DOHH2 (cell line): ENCODE measurements around the gene TRIP4.

ENCODE experiments used
- H3F3A ChIP-seq: fragments of 200-600 bp; sonication (generic), shearing (Covaris generic); 2 replicates; pipeline ENCODE4 v1.6.0; 2016; ENCODE audit warnings: antibody characterized with exemption, mild to moderate bottlenecking; ENCODE audit not compliant: control insufficient read depth, insufficient read depth
- H3K27ac ChIP-seq: fragments of 200-600 bp; sonication (generic); 2 replicates; pipeline ENCODE4 v1.5.1; 2014; ENCODE audit warnings: low read depth, mild to moderate bottlenecking, low read length, moderate library complexity
- H3K27me3 ChIP-seq: fragments of 200-600 bp; sonication (generic); 2 replicates; pipeline ENCODE4 v1.6.1; 2014; ENCODE audit warnings: mild to moderate bottlenecking, low read length, mixed read lengths; ENCODE audit not compliant: control insufficient read depth
- H3K36me3 ChIP-seq: fragments of 200-600 bp; sonication (generic); 2 replicates; pipeline ENCODE4 v1.6.1; 2014; ENCODE audit warnings: mild to moderate bottlenecking, low read length, moderate library complexity, mixed read lengths; ENCODE audit not compliant: control insufficient read depth
- H3K4me1 ChIP-seq: fragments of 200-600 bp; sonication (generic); 2 replicates; pipeline ENCODE4 v1.6.1; 2014; ENCODE audit warnings: mild to moderate bottlenecking, low read length, mixed read lengths; ENCODE audit not compliant: control insufficient read depth
- H3K4me2 ChIP-seq: fragments of 200-600 bp; sonication (generic); 2 replicates; pipeline ENCODE4 v1.6.0; 2014; ENCODE audit warnings: mild to moderate bottlenecking, low read length, moderate library complexity
- H3K4me3 ChIP-seq: fragments of 200-600 bp; sonication (generic); 2 replicates; pipeline ENCODE4 v1.5.1; 2014; ENCODE audit warnings: mild to moderate bottlenecking, low read length, mixed read lengths
- H3K79me2 ChIP-seq: fragments of 200-600 bp; sonication (generic); 2 replicates; pipeline ENCODE4 v1.6.1; 2014; ENCODE audit warnings: mild to moderate bottlenecking, low read length, mixed read lengths; ENCODE audit not compliant: control insufficient read depth
- H3K9me2 ChIP-seq: fragments of 200-600 bp; sonication (generic); replicated peaks from 2 replicates; pipeline ENCODE4 v1.6.1; 2014; ENCODE audit warnings: mild to moderate bottlenecking, low read length, mixed read lengths; ENCODE audit not compliant: control insufficient read depth
- H3K9me3 ChIP-seq: fragments of 200-600 bp; sonication (generic); 2 replicates; pipeline ENCODE4 v1.6.1; 2014; ENCODE audit warnings: antibody characterized with exemption, low read length, mixed read lengths; ENCODE audit not compliant: control insufficient read depth, insufficient read depth
- H4K20me1 ChIP-seq: fragments of 200-600 bp; sonication (generic); 2 replicates; pipeline ENCODE4 v1.6.0; 2014; ENCODE audit warnings: low read depth, mild to moderate bottlenecking, antibody characterized with exemption, low read length, moderate library complexity; ENCODE audit not compliant: control insufficient read depth, insufficient read depth
- EZH2phosphoT487 ChIP-seq: fragments of 200-600 bp; sonication (generic); IDR thresholded peaks from 2 replicates; pipeline ENCODE4 v1.6.1; 2017; ENCODE audit warnings: borderline replicate concordance, mild to moderate bottlenecking, antibody characterized with exemption, low read length, moderate library complexity, mixed read lengths
- TF ChIP-seq, protein P1 (sequence below): fragments of 200-600 bp; sonication (generic); IDR thresholded peaks from one replicate; pipeline ENCODE4 v1.5.1; 2014; ENCODE audit warnings: antibody characterized with exemption, mild to moderate bottlenecking, low read depth, low read length; ENCODE audit not compliant: poor library complexity, severe bottlenecking

TRIP4 gene

DNA sequence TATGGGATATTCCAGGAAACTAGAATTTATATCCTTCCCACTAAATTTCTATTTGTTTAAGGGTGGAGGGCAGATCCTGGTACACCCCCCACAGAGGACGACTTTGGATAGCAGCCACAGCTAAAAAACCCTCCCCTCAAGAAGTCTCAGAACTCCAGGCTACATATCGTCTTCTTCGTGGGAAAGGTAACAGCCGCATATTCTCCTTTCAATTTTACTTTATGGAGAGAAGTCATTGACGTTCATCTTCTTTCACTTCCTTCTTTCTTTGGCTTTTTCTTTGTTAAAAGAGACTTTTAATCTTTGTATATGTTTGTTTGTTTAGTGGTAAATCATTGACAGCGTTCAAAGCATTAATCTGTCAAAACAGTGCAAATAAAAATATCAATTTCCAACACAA lies 36.3 kb downstream of the TRIP4 start:
- no peak overlapping the region for H3K4me2 ChIP-seq
- no peaks in the 10 kb centered on the region for H3K9me2 ChIP-seq
- no peaks in the 10 kb centered on the region for H3K9me3 ChIP-seq
- no peaks in the 10 kb centered on the region for H3K79me2 ChIP-seq
- peaks cover 7% of the 10 kb centered on the region for H3K36me3 ChIP-seq
- H3K4me1 ChIP-seq: no peaks in the 10 kb centered on the region
- TF ChIP-seq, protein P1, sequence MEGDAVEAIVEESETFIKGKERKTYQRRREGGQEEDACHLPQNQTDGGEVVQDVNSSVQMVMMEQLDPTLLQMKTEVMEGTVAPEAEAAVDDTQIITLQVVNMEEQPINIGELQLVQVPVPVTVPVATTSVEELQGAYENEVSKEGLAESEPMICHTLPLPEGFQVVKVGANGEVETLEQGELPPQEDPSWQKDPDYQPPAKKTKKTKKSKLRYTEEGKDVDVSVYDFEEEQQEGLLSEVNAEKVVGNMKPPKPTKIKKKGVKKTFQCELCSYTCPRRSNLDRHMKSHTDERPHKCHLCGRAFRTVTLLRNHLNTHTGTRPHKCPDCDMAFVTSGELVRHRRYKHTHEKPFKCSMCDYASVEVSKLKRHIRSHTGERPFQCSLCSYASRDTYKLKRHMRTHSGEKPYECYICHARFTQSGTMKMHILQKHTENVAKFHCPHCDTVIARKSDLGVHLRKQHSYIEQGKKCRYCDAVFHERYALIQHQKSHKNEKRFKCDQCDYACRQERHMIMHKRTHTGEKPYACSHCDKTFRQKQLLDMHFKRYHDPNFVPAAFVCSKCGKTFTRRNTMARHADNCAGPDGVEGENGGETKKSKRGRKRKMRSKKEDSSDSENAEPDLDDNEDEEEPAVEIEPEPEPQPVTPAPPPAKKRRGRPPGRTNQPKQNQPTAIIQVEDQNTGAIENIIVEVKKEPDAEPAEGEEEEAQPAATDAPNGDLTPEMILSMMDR: no peak
- no peaks in the 10 kb centered on the region for H4K20me1 ChIP-seq
- H3K4me3 ChIP-seq: no peak overlapping the region
- no peak overlapping the region for H3K27ac ChIP-seq
- H3K27me3 ChIP-seq: no peaks in the 10 kb centered on the region
- no peaks in the 10 kb centered on the region; the same call in 1 of the 2 replicates for H3F3A ChIP-seq

DNA sequence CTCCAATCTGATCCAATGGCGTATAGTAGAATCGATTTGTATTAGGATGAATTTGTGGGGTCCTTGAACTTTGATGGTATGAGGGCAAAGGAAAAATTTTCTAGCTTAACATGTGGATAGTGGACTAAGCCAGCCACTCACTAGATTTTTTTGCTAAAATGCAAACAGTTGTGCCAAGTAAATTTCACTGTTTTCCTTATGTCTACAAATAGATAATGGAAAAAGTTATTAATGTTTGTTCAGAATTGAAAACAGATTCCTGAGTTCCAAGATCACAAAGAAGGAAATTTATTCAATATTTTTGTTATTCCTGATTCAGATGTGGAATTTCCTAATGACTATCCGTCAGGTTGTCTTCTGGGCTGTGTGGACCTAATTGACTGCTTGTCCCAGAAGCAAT lies 37.6 kb downstream of the TRIP4 start:
- Histone ChIP-seq H4K20me1 (no peaks in the 10 kb centered on the region), H3K27ac (no peak overlapping the region), H3K4me2 (no peak overlapping the region), H3K9me3 (no peaks in the 10 kb centered on the region), H3K4me1 (peaks cover 10% of the 10 kb centered on the region), H3K27me3 (no peaks in the 10 kb centered on the region), H3K9me2 (no peaks in the 10 kb centered on the region), H3K36me3 (peaks cover 7% of the 10 kb centered on the region; the same call in 1 of the 2 replicates), H3F3A (no peaks in the 10 kb centered on the region; the same call in 1 of the 2 replicates), H3K79me2 (no peaks in the 10 kb centered on the region), H3K4me3 (no peak overlapping the region)
- TF ChIP-seq EZH2phosphoT487: no peak
- TF ChIP-seq, protein P1: no peak

DNA sequence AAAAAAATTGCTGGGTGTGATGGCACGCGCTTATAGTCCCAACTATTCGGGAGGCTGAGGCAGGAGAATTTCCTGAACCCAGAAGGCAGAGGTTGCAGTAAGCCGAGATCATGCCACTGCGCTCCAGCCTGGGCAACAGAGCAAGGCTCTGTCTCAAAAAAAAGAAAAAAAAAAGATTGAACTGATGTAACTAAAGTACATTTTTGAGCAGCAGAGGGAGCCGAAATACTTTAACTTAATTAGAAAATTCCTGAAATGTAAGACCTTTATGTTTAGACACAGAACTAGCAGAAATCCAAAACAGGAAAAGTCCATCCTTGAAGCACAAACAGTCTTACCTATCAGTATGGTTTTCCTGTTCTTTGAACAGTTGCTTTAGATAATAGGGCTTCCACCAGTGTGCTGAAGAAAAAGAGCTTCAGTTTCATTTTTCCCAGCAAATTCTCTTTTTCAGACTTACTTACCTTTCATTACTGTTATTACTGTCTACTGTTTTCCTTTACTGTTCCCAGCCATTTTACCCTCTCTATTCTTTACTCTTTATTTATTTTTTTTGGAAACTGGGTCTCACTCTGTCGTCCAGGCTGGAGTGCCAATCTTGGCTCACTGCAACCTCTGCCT lies 39.3 kb downstream of the TRIP4 start:
- no peak for TF ChIP-seq EZH2phosphoT487
- TF ChIP-seq, protein P1: no peak
- Histone ChIP-seq H3K27me3 (no peaks in the 10 kb centered on the region), H3K9me3 (no peaks in the 10 kb centered on the region), H3K4me3 (no peak overlapping the region), H3F3A (no peaks in the 10 kb centered on the region; the same call in 1 of the 2 replicates), H3K36me3 (peaks cover 12% of the 10 kb centered on the region), H3K27ac (no peak overlapping the region), H3K4me2 (no peak overlapping the region), H3K9me2 (no peaks in the 10 kb centered on the region), H4K20me1 (no peaks in the 10 kb centered on the region), H3K4me1 (peaks cover 13% of the 10 kb centered on the region), H3K79me2 (no peaks in the 10 kb centered on the region)

DNA sequence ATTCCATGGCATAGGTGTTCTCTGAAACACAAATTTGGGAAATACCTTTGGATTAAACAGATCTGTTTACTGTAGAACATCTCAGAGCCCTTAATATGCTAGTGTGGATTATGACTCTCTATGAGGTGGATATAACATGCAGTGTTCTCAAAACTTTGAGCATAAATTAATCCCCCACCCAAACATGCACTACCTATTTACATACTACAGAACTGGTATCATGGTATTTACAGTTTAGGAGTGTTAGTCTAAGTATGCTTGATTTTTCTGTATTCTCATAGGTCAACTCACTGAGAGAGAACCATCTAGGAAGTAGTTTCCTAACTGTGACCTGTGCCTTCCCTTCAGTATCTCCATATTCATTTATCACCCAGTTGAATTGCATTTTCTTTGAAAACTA lies 41.8 kb downstream of the TRIP4 start:
- no peak overlapping the region for H3K4me2 ChIP-seq
- peaks cover 13% of the 10 kb centered on the region for H3K4me1 ChIP-seq
- no peaks in the 10 kb centered on the region for H3F3A ChIP-seq
- H3K4me3 ChIP-seq: no peak overlapping the region
- H3K79me2 ChIP-seq: no peaks in the 10 kb centered on the region
- H3K36me3 ChIP-seq: peaks cover 7% of the 10 kb centered on the region
- no peak for TF ChIP-seq EZH2phosphoT487
- TF ChIP-seq, protein P1: no peak
- no peaks in the 10 kb centered on the region for H3K9me3 ChIP-seq
- no peaks in the 10 kb centered on the region for H3K9me2 ChIP-seq
- no peaks in the 10 kb centered on the region for H3K27me3 ChIP-seq
- no peaks in the 10 kb centered on the region for H4K20me1 ChIP-seq
- no peak overlapping the region for H3K27ac ChIP-seq
